ENCODE results near the gene AMBP.

Gene AMBP

DNA sequence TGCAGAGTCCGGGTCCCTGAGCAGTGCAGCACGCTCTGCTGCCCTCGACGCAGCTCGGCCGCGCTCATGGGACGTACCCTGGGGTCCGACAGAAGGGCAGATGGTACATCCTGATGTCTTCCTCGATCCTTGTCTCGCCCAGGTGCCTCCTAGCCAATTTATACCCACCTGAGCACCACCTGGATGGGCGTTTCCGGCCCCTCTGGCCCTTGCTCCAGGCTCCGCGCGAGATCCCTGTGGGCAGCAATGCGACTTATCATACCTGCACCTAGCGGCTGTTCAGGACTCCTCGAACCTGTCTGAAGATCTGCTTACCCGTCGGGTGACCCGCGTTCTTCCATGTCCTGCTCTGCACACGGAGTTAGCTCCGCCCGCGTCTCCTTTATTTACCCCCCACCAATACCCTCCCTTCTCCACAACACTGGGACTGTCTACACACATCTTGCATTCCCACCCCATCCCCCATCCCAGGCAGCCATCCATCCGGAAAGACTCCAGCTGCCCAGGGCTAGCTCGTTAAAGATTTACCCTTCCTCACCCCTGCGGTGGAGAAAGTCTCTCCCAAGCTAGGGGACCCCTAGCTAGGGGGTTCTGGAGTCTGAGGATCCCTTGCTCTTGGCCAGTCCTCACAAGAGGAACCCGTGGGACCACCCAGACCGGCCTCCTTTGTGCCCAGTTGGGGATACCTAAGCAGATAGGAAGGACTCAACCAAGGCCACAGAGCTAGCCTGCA, 21.0 kb upstream of the AMBP start, which contains the start of gene KIF12:
KIF12 (minus strand) TSS at position 357 of the 733 bp plus-strand sequence; CDS start at position 341, 16 bp downstream.
- peak within 1 kb of the TSS; percentile 32 for H3K4me3 Mint-ChIP-seq
- no peak for ATAC-seq
- peaks cover 3% of the 10 kb centered on the region for H3K9me3 Mint-ChIP-seq
- no peak for DNase-seq (ENCODE audit: low spot score in 2 of 2)
- no peaks in the 10 kb centered on the region for H3K36me3 Mint-ChIP-seq
- peaks cover 17% of the 10 kb centered on the region for H3K4me1 Mint-ChIP-seq
- peak within 1 kb of the TSS; percentile 38 for H3K27ac Mint-ChIP-seq

DNA sequence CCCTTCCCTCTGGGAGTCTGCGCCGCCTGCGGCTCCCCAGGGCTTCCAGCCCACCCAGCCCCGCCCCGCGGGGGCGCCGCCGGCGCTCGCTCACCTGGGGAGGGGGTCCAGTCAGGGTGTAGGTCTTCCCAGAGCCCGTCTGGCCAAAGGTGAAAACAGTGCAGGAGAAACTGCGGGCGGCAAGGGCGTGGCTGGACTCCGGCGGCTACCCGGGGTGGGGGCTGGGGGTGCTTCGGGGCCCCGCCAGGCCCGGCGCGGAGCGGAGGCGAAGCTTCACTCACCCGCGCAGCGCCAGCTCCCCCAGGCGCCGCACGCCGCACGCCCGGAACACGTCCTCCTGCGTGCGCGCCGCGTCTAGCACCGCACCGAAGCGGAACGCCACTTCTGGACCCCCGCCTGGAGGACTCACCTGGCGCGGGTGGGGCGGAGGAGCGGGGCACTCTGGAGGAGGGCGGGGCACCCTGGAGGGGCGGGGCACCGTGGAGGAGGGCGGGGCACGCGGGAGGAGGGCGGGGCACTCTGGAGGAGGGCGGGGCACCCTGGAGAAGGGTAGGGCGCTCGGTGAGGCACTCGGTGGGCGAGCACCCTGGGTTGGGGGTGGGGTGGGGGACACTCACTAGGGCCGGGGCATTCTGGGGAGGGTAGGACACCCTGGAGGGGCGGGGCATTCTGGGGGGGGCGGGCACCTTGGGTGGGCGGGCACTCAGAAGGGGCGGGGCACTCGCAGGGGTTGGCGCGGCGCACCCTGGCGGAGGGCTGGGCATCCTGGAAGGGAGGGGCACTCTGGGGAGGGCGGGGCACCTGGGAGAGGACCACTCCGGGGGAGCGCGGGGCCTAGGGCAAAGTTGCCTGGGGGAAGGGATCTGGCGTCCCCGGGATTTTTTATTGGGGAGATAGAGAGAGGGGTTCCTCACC, 20.2 kb upstream of the AMBP start:
- Mint-ChIP-seq H3K4me3 (peak overlapping the region; percentile 32), H3K9me3 (peaks cover 3% of the 10 kb centered on the region), H3K27ac (peak overlapping the region; percentile 38), H3K4me1 (peaks cover 17% of the 10 kb centered on the region), H3K36me3 (no peaks in the 10 kb centered on the region)
- DNase-seq (ENCODE audit: low spot score in 2 of 2), result no peak
- peak; percentile 43 for ATAC-seq

DNA sequence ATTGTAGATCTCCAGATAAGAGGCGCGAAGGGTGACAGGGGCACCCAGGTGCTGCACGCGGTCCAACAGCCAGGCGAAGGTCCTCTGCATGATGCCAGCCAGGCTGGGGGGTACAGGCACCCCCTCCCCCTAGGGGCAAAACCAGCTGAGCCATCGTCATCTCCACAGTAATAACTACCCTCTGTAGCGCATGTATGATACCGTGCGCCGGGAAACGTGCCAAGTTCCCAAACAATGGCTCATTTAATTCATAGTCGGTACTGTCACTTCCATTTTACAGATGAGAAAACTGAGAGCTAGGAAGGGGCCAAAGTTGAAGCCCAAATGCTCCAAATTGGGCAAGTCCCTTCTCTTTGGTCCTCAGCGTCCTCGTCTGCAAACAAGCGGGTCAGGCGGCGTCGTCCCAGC, 19.5 kb upstream of the AMBP start:
- ATAC-seq, result no peak
- no peaks in the 10 kb centered on the region for H3K36me3 Mint-ChIP-seq
- no peak for DNase-seq (ENCODE audit: low spot score in 2 of 2)
- H3K4me1 Mint-ChIP-seq, result peaks cover 17% of the 10 kb centered on the region
- H3K27ac Mint-ChIP-seq, result no peak overlapping the region
- H3K4me3 Mint-ChIP-seq, result peak overlapping the region; percentile 32
- H3K9me3 Mint-ChIP-seq, result peaks cover 3% of the 10 kb centered on the region

DNA sequence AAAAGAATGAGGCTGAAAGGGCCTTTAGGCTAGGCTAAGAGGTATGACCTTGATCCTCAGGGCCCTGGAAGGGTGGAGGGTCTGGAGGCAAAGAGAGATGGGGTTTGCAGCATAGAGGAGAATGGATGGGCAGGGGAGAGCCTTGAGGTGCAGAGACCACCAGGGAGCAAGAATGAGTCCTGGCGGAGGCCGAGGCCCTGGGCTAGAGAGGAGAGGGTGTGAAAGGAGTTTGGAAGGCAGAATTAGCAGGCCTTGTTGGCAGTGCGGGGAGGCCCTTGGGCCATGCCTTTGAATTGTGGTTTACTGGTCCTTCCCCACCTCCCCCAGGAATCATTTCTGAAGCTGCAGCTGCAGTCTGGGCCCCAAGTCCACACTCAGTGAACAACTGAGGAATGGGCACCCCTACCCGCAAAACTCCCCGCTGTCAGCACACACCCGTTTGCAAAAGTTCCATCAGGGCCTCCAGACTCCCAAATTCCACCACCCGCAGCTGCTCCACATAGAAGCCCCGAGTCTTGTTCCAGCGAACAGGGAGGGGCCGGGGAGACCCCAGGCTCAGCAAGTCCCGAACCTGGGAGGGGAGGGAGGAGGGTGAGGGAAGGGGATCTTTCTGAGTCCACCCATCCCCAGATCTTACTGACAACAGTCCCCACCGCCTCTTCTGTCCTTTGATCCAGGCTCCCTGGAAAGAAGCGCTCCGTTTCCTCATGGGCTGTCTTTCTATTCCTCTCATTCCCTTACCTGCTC, 18.9 kb upstream of the AMBP start:
- H3K27ac Mint-ChIP-seq, result no peak overlapping the region
- peaks cover 17% of the 10 kb centered on the region for H3K4me1 Mint-ChIP-seq
- DNase-seq (ENCODE audit: low spot score in 2 of 2), result no peak
- no peaks in the 10 kb centered on the region for H3K36me3 Mint-ChIP-seq
- no peak for ATAC-seq
- H3K9me3 Mint-ChIP-seq, result peaks cover 3% of the 10 kb centered on the region
- H3K4me3 Mint-ChIP-seq, result peak overlapping the region; percentile 32

DNA sequence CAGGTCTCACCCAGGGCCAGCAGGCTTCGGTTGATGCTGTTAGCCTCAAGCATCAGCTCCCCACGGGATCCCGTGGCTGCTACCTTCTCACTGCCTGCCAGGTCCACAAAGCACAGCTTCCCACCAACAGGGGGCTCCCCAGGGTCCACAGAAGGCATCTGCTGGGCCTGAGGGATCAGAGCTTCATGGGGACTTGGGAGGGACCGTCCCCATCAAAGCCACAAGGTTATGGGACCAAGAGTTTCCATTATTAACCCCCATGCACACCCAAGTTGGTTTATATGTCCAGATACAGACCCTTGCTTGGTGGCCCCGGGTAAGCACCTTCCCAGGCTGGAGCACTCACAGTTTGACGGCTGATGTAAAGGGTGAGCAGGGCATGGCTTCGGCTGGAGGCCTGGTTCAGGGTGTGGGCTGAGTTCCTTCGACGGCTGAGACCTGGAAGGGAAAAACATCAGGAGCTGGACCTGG, 18.0 kb upstream of the AMBP start:
- no peak for ATAC-seq
- no peak overlapping the region for H3K4me3 Mint-ChIP-seq
- H3K9me3 Mint-ChIP-seq, result no peaks in the 10 kb centered on the region
- H3K27ac Mint-ChIP-seq, result no peak overlapping the region
- H3K4me1 Mint-ChIP-seq, result peaks cover 17% of the 10 kb centered on the region
- DNase-seq (ENCODE audit: low spot score in 2 of 2), result no peak
- H3K36me3 Mint-ChIP-seq, result no peaks in the 10 kb centered on the region

DNA sequence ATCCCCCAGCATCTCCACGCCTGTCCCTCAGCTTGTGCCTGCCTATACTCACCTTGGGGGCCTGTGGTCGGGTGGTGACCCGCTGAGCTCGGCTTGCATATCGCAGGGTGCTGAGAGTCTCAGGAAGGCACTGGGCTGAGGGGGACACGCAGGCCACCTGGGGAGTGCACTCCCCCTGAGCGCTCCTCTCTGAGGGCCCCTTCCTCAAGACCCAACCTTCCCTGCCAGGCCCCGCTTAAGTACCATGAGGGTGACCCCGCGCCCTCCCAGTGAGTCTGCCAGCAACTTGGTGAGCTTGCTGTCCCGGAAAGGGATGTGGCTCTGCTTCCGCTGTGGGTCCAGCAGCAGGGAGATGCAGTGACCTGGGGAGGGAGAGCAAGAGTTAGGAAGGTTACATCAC, 16.9 kb upstream of the AMBP start:
- Mint-ChIP-seq H3K9me3 (no peaks in the 10 kb centered on the region), H3K36me3 (no peaks in the 10 kb centered on the region), H3K27ac (no peak overlapping the region), H3K4me1 (peaks cover 17% of the 10 kb centered on the region), H3K4me3 (no peak overlapping the region)
- ATAC-seq, result no peak
- no peak for DNase-seq (ENCODE audit: low spot score in 2 of 2)

DNA sequence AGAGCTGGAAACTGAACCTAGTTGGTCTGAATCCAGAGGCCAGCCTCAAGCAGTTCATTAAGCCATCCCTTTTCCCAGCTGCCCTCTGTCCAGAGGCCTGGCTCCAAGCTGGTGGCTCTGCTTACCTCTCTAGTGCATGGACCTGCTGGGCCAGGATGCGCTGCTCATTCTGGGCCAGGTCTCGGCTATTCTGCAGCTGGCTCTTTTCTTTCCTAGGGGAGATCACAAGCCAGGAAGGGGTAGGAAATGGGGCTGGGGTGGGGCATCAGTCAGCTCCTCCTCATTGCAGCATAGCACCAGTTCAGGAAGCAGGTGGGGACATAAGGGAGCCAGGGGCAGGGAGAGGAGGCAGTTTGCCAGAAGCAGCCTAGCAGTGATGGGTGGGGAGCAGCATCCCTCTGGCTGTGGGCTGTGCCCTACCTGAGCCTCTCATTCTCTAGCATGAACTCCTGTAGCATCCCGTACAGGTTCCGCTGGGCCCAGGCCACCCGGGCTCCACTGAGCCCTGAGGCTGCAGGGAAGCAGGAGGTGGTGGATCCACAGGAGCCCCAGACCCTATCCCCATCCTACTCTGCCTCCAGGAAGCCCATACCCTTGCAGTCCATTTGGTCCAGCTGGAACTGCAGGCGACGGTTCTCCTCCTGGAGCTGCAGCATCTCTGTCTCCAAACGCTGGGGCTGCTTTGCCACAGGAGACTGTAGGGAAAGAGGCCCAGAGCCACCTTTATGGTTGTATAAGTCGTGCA, 15.8 kb upstream of the AMBP start:
- Mint-ChIP-seq H3K27ac (no peak overlapping the region), H3K4me3 (no peak overlapping the region), H3K9me3 (no peaks in the 10 kb centered on the region), H3K36me3 (no peaks in the 10 kb centered on the region), H3K4me1 (peaks cover 17% of the 10 kb centered on the region)
- no peak for DNase-seq (ENCODE audit: low spot score in 2 of 2)
- ATAC-seq, result no peak

DNA sequence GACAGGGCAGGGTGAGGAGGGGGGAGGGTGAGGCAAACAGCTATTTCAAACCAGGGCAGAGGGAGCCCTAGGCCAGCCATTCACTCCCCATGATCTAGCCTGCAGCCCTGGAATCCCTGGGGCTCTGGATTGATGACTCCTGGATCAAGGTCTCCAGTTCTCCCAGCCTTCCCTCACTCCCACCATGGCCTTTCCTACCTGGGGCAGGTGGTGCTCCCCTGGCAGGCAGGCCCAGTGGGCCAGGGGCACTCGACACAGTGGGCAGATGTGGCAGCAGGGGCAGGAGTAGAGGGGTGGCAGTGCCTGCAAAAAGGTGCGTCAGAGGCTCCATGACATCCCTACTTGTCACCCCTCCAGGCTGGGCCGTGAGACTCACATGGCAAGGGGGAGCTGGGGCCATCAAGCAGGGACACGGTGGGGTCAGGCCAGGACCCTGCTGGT, 15.0 kb upstream of the AMBP start:
- DNase-seq (ENCODE audit: low spot score in 2 of 2), result no peak
- no peak for ATAC-seq
- no peaks in the 10 kb centered on the region for H3K36me3 Mint-ChIP-seq
- H3K4me1 Mint-ChIP-seq, result peaks cover 17% of the 10 kb centered on the region
- H3K9me3 Mint-ChIP-seq, result no peaks in the 10 kb centered on the region
- H3K27ac Mint-ChIP-seq, result no peak overlapping the region
- no peak overlapping the region for H3K4me3 Mint-ChIP-seq

DNA sequence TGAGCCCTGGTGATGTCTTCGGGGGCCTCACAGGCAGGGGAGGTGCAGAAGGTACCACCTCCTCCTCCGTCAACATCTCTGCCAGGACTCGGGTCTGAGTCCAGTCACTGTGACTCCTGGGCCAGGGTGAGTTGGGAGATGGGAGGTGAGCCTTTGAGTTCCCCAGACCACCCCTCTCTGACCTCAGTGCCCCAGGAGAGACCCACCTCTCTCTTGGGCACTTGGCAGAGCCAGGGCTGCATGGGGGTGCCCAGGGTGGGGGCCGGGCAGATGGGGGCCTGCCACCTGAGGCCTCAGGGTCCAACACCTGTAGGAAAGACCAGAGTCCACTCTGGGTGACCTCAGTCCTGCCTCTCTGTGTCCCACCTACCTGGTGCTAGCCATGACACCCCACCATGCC, 14.2 kb upstream of the AMBP start:
- no peaks in the 10 kb centered on the region for H3K36me3 Mint-ChIP-seq
- no peak overlapping the region for H3K4me3 Mint-ChIP-seq
- ATAC-seq (no peak), DNase-seq (ENCODE audit: low spot score in 2 of 2) (no peak)
- H3K4me1 Mint-ChIP-seq, result peaks cover 12% of the 10 kb centered on the region
- H3K27ac Mint-ChIP-seq, result no peak overlapping the region
- H3K9me3 Mint-ChIP-seq, result no peaks in the 10 kb centered on the region

DNA sequence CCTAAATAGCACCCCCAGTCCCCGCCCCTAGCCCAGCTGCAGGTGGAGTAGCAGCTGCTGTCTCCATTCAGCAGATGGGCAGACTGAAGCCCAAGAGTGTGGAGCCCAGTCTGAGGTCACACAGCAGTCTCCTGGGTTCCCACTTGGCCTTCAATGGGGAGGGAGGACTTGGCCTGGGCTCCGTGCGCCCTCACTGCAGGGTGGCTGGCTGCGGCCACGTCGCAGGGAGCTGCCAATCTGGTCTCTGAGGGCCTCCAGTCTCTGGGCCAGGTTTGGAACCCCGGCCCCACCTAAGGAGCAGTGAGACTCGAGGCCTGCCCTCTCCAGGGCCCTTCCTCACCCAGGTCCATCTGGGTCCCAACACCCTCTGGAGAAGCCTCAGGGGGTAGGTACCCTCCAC, 13.6 kb upstream of the AMBP start:
- Mint-ChIP-seq H3K9me3 (no peaks in the 10 kb centered on the region), H3K4me1 (peaks cover 6% of the 10 kb centered on the region), H3K36me3 (no peaks in the 10 kb centered on the region), H3K4me3 (no peak overlapping the region), H3K27ac (no peak overlapping the region)
- ATAC-seq (no peak), DNase-seq (ENCODE audit: low spot score in 2 of 2) (no peak)

DNA sequence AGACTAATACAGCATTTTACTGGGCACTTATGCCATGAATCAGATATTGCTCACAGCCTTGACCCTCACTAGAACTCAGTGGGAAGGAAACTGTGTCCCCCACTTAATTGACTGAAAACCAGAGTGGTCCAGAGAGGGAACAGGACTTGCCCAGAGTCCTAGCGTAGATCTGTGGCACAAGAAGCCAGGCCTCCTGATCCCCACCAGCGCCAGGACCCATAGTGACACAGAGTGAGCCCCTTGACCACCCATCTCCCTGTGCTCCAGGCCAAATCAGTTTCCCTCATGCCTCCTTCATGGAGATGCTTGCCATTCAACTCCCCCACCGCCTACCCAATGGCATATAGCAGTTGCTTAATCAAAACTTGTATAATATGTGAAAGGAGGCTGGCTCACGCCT, 12.7 kb upstream of the AMBP start:
- DNase-seq (ENCODE audit: low spot score in 2 of 2) (no peak), ATAC-seq (no peak)
- H3K36me3 Mint-ChIP-seq, result no peaks in the 10 kb centered on the region
- no peak overlapping the region for H3K4me3 Mint-ChIP-seq
- H3K27ac Mint-ChIP-seq, result no peak overlapping the region
- H3K9me3 Mint-ChIP-seq, result no peaks in the 10 kb centered on the region
- H3K4me1 Mint-ChIP-seq, result no peaks in the 10 kb centered on the region

DNA sequence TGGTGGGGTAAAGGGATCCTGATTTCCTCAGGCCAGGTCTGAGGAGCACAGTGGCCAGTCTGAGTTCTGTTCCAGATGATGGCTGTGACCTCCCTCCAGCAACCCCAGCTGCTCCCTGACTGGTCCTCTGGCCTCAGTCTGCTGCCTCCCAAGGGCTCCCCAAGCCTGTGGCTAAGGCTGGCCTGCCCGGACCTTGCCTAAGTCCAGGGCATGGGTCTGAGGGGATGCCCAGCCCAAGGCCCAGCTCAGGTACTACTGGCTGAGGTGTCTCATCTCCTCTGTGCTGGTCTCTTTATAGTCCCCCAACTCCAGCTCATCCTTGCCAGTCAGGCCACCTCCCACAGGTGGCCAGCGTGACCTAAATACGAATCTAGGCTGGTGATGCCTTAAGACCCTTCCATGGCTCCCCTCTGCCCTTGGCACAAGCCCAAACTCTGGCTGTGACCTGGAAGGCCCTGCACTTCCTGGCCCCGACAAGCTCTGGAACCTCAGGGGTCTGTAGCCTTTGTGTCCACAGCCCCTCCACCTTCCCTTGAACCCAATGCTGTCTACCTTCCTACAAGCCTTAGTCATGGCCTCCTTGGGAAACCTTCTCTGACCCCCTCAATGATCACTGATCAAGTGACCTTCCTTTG, 11.2 kb upstream of the AMBP start:
- H3K4me3 Mint-ChIP-seq, result no peak overlapping the region
- no peaks in the 10 kb centered on the region for H3K9me3 Mint-ChIP-seq
- peak overlapping the region; percentile 32 for H3K27ac Mint-ChIP-seq
- DNase-seq (ENCODE audit: low spot score in 2 of 2) (no peak), ATAC-seq (no peak)
- H3K4me1 Mint-ChIP-seq, result no peaks in the 10 kb centered on the region
- no peaks in the 10 kb centered on the region for H3K36me3 Mint-ChIP-seq

DNA sequence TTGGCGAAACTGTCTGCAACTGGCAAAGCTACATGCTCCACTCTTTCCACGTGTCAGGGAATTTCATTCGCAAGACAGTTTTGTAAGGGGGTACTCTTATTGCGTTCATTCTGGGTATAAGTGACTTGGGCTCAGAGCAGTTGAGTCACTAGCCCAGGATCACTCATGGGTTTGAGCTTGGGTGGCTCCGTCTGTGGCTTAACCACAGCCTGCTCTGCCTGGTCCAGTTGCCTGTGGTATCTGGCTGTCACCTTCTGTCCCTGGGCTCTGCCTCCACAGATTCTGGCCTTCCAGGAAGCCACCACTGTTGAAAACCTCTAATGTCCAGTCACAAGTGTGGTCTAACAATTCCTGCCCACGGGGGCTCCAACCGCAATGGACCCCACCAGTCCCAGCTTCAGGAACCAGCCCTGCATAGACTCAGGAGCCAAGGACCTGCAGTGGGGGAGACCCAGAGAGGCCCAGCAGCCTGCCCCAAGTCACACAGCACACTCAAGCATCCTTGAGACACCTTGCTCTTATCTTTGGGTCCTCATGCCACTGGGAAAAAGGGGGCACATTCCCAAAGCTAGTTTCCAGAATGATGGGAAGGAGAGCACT, 10.6 kb upstream of the AMBP start:
- Mint-ChIP-seq H3K27ac (no peak overlapping the region), H3K4me1 (no peaks in the 10 kb centered on the region), H3K9me3 (no peaks in the 10 kb centered on the region), H3K4me3 (no peak overlapping the region), H3K36me3 (no peaks in the 10 kb centered on the region)
- ATAC-seq (no peak), DNase-seq (ENCODE audit: low spot score in 2 of 2) (no peak)

DNA sequence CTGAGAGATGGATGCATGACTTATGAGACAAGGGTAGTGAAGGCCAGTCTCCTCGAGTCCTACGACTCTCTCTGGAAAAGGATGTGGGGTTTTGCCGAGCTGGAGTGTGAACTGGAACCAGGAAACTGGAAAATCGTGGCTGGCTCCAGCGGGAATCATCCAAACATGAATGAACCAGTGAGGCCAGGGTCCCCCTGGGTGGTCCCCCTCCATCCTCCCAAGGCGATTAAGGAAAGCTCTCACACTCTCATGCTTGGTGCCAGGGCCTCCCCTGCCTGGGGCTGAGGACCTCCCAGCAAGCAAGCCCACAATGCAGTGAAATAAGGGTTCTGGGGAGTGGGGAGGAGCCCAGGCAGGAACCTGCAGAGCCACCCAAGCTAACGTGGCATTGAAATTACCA, 9.6 kb upstream of the AMBP start:
- no peak for DNase-seq (ENCODE audit: low spot score in 2 of 2)
- Mint-ChIP-seq H3K4me1 (no peaks in the 10 kb centered on the region), H3K36me3 (no peaks in the 10 kb centered on the region), H3K4me3 (no peak overlapping the region), H3K27ac (no peak overlapping the region), H3K9me3 (no peaks in the 10 kb centered on the region)
- ATAC-seq, result no peak
